Measurements from ENCODE around the gene MACROD2. TPM values are rescaled to one million over a fixed set of nuclear protein-coding genes. Genes with fewer than 3 reads are reported as not detected.

The MACROD2 gene
- total RNA-seq, 4 donors from 2014 or later: 8.7 to 17.8 (median 10.8) TPM

- no peaks in the 10 kb centered on the region for H3K4me1 ChIP-seq
- no peaks in the 10 kb centered on the region for H3K27me3 ChIP-seq
- DNase-seq: no peak
- no peak for TF ChIP-seq CTCF (IDR thresholded peaks at IDR 0.05)
- no peak for TF ChIP-seq POLR2A (IDR thresholded peaks at IDR 0.05)
- 88 to 95% methylated on average over 6 of the region's 6 CpGs for WGBS, 2 donors
- intact Hi-C loops (cut with DNase I): no loop called here
- no peaks in the 10 kb centered on the region for H3K9me3 ChIP-seq
- no peak overlapping the region for H3K4me3 ChIP-seq (replicated peaks in 1 of 3)
- H3K36me3 ChIP-seq: no peaks in the 10 kb centered on the region
- H3K27ac ChIP-seq: no peak overlapping the region
Measured at GRCh38 chr20:14303106-14303505, 307.8 kb downstream of the MACROD2 start.

GRCh38 chr20:14303651-14304050, 308.3 kb downstream of the MACROD2 start:
- no peak for TF ChIP-seq CTCF (IDR thresholded peaks at IDR 0.05)
- TF ChIP-seq POLR2A (IDR thresholded peaks at IDR 0.05): no peak
- no peak for DNase-seq
- Histone ChIP-seq H3K9me3 (no peaks in the 10 kb centered on the region), H3K27me3 (no peaks in the 10 kb centered on the region), H3K27ac (no peak overlapping the region), H3K36me3 (no peaks in the 10 kb centered on the region), H3K4me1 (no peaks in the 10 kb centered on the region), H3K4me3 (replicated peaks in 1 of 3) (no peak overlapping the region)
- intact Hi-C loops (cut with DNase I): no loop called here

- DNase-seq: no peak
Measured at GRCh38 chr20:14304472-14304871, 309.2 kb downstream of the MACROD2 start.

GRCh38 chr20:14307956-14308355, 312.6 kb downstream of the MACROD2 start:
- H3K36me3 ChIP-seq: no peaks in the 10 kb centered on the region
- TF ChIP-seq POLR2A (IDR thresholded peaks at IDR 0.05) (no peak), CTCF (IDR thresholded peaks at IDR 0.05) (no peak)
- intact Hi-C loops (cut with DNase I): no loop called here
- H3K9me3 ChIP-seq: no peaks in the 10 kb centered on the region
- 81 to 85% methylated on average over 2 of the region's 2 CpGs for WGBS, 2 donors
- H3K4me3 ChIP-seq (replicated peaks in 1 of 3): no peak overlapping the region
- no peak overlapping the region for H3K27ac ChIP-seq
- no peaks in the 10 kb centered on the region for H3K4me1 ChIP-seq
- DNase-seq: no peak
- H3K27me3 ChIP-seq: no peaks in the 10 kb centered on the region

More at GRCh38 chr20:14304472-14304871, 309.2 kb downstream of the MACROD2 start:
- TF ChIP-seq CTCF (IDR thresholded peaks at IDR 0.05) (no peak), POLR2A (IDR thresholded peaks at IDR 0.05) (no peak)
- Histone ChIP-seq H3K27ac (no peak overlapping the region), H3K4me3 (replicated peaks in 1 of 3) (no peak overlapping the region), H3K4me1 (no peaks in the 10 kb centered on the region), H3K9me3 (no peaks in the 10 kb centered on the region), H3K27me3 (no peaks in the 10 kb centered on the region), H3K36me3 (no peaks in the 10 kb centered on the region)
- intact Hi-C loops (cut with DNase I): no loop called here
- WGBS, 2 donors: 22 to 44% methylated on average over 1 of the region's 1 CpG

GRCh38 chr20:14310977-14311627, 315.8 kb downstream of the MACROD2 start:
- TF ChIP-seq POLR2A (IDR thresholded peaks at IDR 0.05): no peak
- TF ChIP-seq CTCF (IDR thresholded peaks at IDR 0.05): no peak
- H3K27me3 ChIP-seq: no peaks in the 10 kb centered on the region
- no peaks in the 10 kb centered on the region for H3K9me3 ChIP-seq
- no peak for DNase-seq
- H3K4me1 ChIP-seq: no peaks in the 10 kb centered on the region
- H3K27ac ChIP-seq: no peak overlapping the region
- intact Hi-C loops (cut with DNase I): no loop called here
- no peak overlapping the region for H3K4me3 ChIP-seq (replicated peaks in 1 of 3)
- WGBS, 2 donors: 89 to 94% methylated on average over 5 of the region's 5 CpGs
- no peaks in the 10 kb centered on the region for H3K36me3 ChIP-seq
